Loucy (cell line): ENCODE results near the gene MTMR3.

Experiments used
- EZH2phosphoT487 ChIP-seq: fragments of 200-600 bp; IDR thresholded peaks from 2 replicates; pipeline ENCODE4 v1.6.1; 2018; ENCODE audit warnings: antibody characterized with exemption, mild to moderate bottlenecking, moderate library complexity, borderline replicate concordance
- TF ChIP-seq, protein P1 (sequence below): fragments of 200-600 bp; sonication (generic); conservative IDR thresholded peaks from 2 replicates; pipeline ENCODE4 v1.5.1; 2014; ENCODE audit warnings: mild to moderate bottlenecking, antibody characterized with exemption, low read length

- TF ChIP-seq, protein P1, sequence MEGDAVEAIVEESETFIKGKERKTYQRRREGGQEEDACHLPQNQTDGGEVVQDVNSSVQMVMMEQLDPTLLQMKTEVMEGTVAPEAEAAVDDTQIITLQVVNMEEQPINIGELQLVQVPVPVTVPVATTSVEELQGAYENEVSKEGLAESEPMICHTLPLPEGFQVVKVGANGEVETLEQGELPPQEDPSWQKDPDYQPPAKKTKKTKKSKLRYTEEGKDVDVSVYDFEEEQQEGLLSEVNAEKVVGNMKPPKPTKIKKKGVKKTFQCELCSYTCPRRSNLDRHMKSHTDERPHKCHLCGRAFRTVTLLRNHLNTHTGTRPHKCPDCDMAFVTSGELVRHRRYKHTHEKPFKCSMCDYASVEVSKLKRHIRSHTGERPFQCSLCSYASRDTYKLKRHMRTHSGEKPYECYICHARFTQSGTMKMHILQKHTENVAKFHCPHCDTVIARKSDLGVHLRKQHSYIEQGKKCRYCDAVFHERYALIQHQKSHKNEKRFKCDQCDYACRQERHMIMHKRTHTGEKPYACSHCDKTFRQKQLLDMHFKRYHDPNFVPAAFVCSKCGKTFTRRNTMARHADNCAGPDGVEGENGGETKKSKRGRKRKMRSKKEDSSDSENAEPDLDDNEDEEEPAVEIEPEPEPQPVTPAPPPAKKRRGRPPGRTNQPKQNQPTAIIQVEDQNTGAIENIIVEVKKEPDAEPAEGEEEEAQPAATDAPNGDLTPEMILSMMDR = no peak
- no peak for TF ChIP-seq EZH2phosphoT487
These were observed 762 bp downstream of the MTMR3 start for GRCh38 chr22:29883775-29884097.
